ENCODE results near the gene SUPT3H. TPM values are rescaled to one million over a fixed set of nuclear protein-coding genes. Genes with fewer than 3 reads are reported as not detected.

The SUPT3H gene
- total RNA-seq, 1 experiment from 2014 or later: 3.6 TPM

DNA sequence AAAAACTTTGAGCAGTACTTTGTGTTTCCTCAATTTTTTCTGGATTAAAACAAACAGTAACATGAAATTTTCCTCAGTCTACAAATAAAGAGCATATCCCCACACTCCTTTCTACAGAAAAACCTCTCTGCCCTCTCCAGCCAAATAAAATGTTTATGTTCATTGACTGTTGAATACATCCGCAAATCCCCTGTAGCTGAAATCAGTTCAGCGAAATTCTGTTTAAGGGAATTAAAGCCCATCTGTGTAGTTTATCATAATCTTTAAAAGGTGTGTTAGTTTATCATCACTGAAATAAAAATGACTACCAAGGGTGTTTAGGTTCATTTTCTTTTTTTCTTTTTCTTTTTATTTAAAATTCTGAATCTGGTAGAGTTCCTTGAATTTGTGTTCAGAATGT, 207.4 kb downstream of the SUPT3H start:
- no peak overlapping the region for H3K9ac ChIP-seq (ENCODE audit: low read length)
- H4K20me1 ChIP-seq (ENCODE audit: low read length): no peaks in the 10 kb centered on the region
- no TSS peak for BruUV-seq (replicated peaks)
- no peak overlapping the region for H3K27ac ChIP-seq (ENCODE audit: low read length)
- H3K9me2 ChIP-seq (replicated peaks; ENCODE audit: low read length): no peaks in the 10 kb centered on the region
- H3K79me2 ChIP-seq (ENCODE audit: low read length): no peaks in the 10 kb centered on the region
- ChIA-PET POLR2A (ENCODE audit: unreplicated experiment) (no interaction called here), CTCF (no interaction called here)
- H3F3A ChIP-seq (ENCODE audit: low read length, unreplicated experiment): no peaks in the 10 kb centered on the region
- H3K4me3 ChIP-seq (ENCODE audit: low read length): no peak overlapping the region
- H3K27me3 ChIP-seq (ENCODE audit: low read length): no peaks in the 10 kb centered on the region
- H3K36me3 ChIP-seq (ENCODE audit: low read depth, low read length): no peaks in the 10 kb centered on the region
- H3K4me2 ChIP-seq (ENCODE audit: low read length): no peak overlapping the region
- no peak for DNase-seq
- TF ChIP-seq, protein P1, sequence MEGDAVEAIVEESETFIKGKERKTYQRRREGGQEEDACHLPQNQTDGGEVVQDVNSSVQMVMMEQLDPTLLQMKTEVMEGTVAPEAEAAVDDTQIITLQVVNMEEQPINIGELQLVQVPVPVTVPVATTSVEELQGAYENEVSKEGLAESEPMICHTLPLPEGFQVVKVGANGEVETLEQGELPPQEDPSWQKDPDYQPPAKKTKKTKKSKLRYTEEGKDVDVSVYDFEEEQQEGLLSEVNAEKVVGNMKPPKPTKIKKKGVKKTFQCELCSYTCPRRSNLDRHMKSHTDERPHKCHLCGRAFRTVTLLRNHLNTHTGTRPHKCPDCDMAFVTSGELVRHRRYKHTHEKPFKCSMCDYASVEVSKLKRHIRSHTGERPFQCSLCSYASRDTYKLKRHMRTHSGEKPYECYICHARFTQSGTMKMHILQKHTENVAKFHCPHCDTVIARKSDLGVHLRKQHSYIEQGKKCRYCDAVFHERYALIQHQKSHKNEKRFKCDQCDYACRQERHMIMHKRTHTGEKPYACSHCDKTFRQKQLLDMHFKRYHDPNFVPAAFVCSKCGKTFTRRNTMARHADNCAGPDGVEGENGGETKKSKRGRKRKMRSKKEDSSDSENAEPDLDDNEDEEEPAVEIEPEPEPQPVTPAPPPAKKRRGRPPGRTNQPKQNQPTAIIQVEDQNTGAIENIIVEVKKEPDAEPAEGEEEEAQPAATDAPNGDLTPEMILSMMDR (conservative IDR thresholded peaks at IDR 0.05; ENCODE audit: low read depth, low read length): no peak
- no peak for TF ChIP-seq EZH2phosphoT487 (IDR thresholded peaks at IDR 0.05; ENCODE audit: borderline replicate concordance, low read length)
- TF ChIP-seq EZH2 (IDR thresholded peaks at IDR 0.05; ENCODE audit: low read length, unreplicated experiment): no peak
- intact Hi-C loops (cut with micrococcal nuclease): no loop called here
- no peaks in the 10 kb centered on the region for H3K4me1 ChIP-seq (ENCODE audit: insufficient read depth, low read length)
- no peak overlapping the region for H2AFZ ChIP-seq (ENCODE audit: low read length)
- no peaks in the 10 kb centered on the region for H3K9me3 ChIP-seq (ENCODE audit: low read length)
- ATAC-seq: no peak

DNA sequence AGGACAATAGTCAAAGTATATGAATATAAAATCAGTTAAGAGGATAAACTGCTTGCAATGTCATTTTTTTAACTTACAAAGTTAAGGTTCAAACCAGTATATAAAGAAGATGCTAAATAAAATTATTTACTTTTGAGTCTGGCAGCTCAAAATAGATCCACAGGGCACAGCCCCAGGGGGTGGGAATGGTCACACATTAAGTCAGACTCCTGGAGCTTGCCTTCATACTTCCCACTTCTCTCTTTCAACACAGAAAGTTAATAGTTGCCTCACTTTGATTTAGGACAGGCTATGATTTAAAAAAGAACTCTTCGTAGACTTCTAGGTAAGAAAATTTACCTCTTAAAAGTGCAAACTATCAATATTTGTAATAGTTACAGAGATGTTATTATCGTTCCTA, 207.9 kb downstream of the SUPT3H start:
- ChIA-PET POLR2A (ENCODE audit: unreplicated experiment) (interaction anchor here (0.5 kb wide), 1 partner anchor 144 kb away, joined by 6 read pairs; no protein-coding TSS in a partner anchor), CTCF (no interaction called here)
- Histone ChIP-seq H3F3A (ENCODE audit: low read length, unreplicated experiment) (no peaks in the 10 kb centered on the region), H3K9me2 (replicated peaks; ENCODE audit: low read length) (no peaks in the 10 kb centered on the region), H2AFZ (ENCODE audit: low read length) (no peak overlapping the region), H3K79me2 (ENCODE audit: low read length) (no peaks in the 10 kb centered on the region), H3K4me2 (ENCODE audit: low read length) (no peak overlapping the region), H3K36me3 (ENCODE audit: low read depth, low read length) (no peaks in the 10 kb centered on the region), H3K9ac (ENCODE audit: low read length) (no peak overlapping the region), H3K27ac (ENCODE audit: low read length) (no peak overlapping the region), H3K4me1 (ENCODE audit: insufficient read depth, low read length) (no peaks in the 10 kb centered on the region), H4K20me1 (ENCODE audit: low read length) (no peaks in the 10 kb centered on the region), H3K4me3 (ENCODE audit: low read length) (no peak overlapping the region), H3K9me3 (ENCODE audit: low read length) (no peaks in the 10 kb centered on the region), H3K27me3 (ENCODE audit: low read length) (no peaks in the 10 kb centered on the region)
- TF ChIP-seq, protein P1 (conservative IDR thresholded peaks at IDR 0.05; ENCODE audit: low read depth, low read length): no peak
- TF ChIP-seq EZH2phosphoT487 (IDR thresholded peaks at IDR 0.05; ENCODE audit: borderline replicate concordance, low read length): no peak
- no peak for TF ChIP-seq EZH2 (IDR thresholded peaks at IDR 0.05; ENCODE audit: low read length, unreplicated experiment)
- ATAC-seq (no peak), DNase-seq (no peak)
- BruUV-seq (replicated peaks): no TSS peak
- intact Hi-C loops (cut with micrococcal nuclease): no loop called here

DNA sequence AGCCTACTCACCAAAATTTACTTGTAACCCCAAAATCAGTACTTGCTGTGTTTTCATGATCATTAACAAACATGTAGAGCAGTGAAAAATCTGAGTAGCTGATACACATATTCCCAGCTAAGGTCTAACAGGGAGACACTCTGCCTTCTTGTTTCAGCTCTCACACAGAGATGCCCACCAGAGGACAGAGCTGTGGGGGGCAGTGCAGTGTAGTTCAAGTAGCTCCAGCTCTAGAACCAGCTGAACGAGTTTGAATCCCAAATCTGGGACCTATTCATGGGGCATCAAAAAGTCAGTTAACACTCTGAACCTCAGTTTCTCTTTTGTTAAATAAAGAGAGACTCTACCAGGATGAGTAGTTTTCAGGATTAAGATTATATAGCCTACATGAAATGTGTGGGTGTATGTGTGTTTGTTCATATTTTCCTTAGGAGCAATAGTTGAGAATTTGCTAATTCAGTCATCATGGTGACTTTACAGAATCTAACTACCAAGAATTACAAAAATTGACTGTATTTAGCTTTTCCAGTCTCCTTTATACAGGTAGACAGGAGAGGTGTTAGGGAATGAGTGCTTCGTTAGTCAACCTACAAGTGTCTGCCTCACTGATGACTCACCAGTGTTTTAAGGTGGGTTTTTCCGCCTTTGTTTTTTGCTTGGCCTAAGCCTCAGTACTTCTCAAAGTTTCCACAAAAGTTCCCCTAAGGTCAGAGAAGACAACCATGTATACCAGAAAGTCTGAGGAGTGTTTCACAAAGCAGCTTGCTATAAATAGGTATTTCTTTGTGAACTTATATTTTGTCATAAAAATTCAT, 213.6 kb downstream of the SUPT3H start:
- BruUV-seq (replicated peaks): no TSS peak
- no peak overlapping the region for H3K4me3 ChIP-seq (ENCODE audit: low read length)
- no peaks in the 10 kb centered on the region for H4K20me1 ChIP-seq (ENCODE audit: low read length)
- no peak overlapping the region for H3K27ac ChIP-seq (ENCODE audit: low read length)
- TF ChIP-seq, protein P1 (conservative IDR thresholded peaks at IDR 0.05; ENCODE audit: low read depth, low read length): no peak
- TF ChIP-seq EZH2 (IDR thresholded peaks at IDR 0.05; ENCODE audit: low read length, unreplicated experiment) (no peak), EZH2phosphoT487 (IDR thresholded peaks at IDR 0.05; ENCODE audit: borderline replicate concordance, low read length) (no peak)
- ChIA-PET CTCF (no interaction called here), POLR2A (ENCODE audit: unreplicated experiment) (no interaction called here)
- intact Hi-C loops (cut with micrococcal nuclease): no loop called here
- H3F3A ChIP-seq (ENCODE audit: low read length, unreplicated experiment): no peaks in the 10 kb centered on the region
- H3K9me3 ChIP-seq (ENCODE audit: low read length): no peaks in the 10 kb centered on the region
- no peaks in the 10 kb centered on the region for H3K36me3 ChIP-seq (ENCODE audit: low read depth, low read length)
- DNase-seq: peak; percentile 14
- H3K27me3 ChIP-seq (ENCODE audit: low read length): no peaks in the 10 kb centered on the region
- no peaks in the 10 kb centered on the region for H3K79me2 ChIP-seq (ENCODE audit: low read length)
- H3K4me1 ChIP-seq (ENCODE audit: insufficient read depth, low read length): peaks cover 4% of the 10 kb centered on the region; the same call in 1 of the 2 replicates
- no peaks in the 10 kb centered on the region for H3K9me2 ChIP-seq (replicated peaks; ENCODE audit: low read length)
- no peak overlapping the region for H3K9ac ChIP-seq (ENCODE audit: low read length)
- H2AFZ ChIP-seq (ENCODE audit: low read length): no peak overlapping the region
- no peak overlapping the region for H3K4me2 ChIP-seq (ENCODE audit: low read length)
- no peak for ATAC-seq

All from PC-3 (cell line).